ENCODE results near the gene CCP110.

GRCh38 chr16:19540241-19540970 lies 16.7 kb downstream of the CCP110 start:
- TF ChIP-seq CTCF (IDR thresholded peaks at IDR 0.05) (no peak), POLR2AphosphoS5 (IDR thresholded peaks at IDR 0.05) (no peak), POLR2A (IDR thresholded peaks at IDR 0.05) (no peak), EP300 (IDR thresholded peaks at IDR 0.05) (no peak)

Data from stomach (tissue), 4 donors.